Hematopoietic multipotent progenitor cell (in vitro differentiated cells): ENCODE data around the gene IQCK. TPM values are rescaled to one million over a fixed set of nuclear protein-coding genes. Genes with fewer than 3 reads are reported as not detected.
A peak's percentile ranks its signal among the peaks of the same experiment; 100 is the strongest.
"Not testable (repeated sequence)": the region's sequence is repeated elsewhere in the genome, so short reads cannot be mapped to it uniquely, and the experiment has no call there.

Experiments used
- DNase-seq, 3 donors: peaks; one replicate each; pipeline ENCODE4 v3.0.0-alpha.2; 2011 to 2015; ENCODE audit warnings: low read depth in 2 of 3, low spot score in 2 of 3
- total RNA-seq: library from RNA; depleted of rRNA; stranded (reverse); fragments of >200 nt; gene quantifications from one replicate; pipeline ENCODE4 v1.2.3, GENCODE V29; 2012

Gene IQCK
- total RNA-seq, 1 donor: 2.7 TPM

- DNase-seq: no peak
Observed at GRCh38 chr16:19785081-19785480, 67.0 kb downstream of the IQCK start.

DNA sequence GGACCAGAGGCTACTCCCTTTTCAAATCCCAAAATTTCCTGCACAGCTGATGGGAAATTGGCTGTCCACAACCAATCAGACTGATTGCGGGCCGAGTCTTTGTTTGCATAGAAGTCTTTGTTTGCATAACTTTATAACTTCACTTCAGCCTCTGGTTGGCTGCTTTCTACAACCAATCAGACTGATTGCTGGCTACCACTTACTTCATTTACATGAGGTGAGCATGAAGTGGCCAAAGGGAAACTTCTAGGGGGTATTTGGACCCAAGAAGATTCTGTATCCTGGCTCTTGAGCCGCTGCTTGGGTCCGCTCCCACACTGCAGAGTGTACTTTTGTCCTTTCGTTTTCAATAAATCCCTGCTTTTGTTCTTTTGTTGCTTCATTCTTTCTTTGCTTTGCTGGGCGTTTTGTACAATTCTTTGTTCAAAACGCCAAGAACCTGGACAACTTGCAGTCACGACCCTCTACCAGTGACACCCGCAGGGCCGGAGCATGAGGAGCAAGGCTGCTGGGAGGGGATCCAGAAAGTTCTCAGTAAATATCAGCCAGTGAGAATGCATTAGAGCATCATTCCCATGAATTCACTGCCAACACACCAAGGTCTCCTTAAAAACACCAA lies 67.5 kb downstream of the IQCK start:
- no peak for DNase-seq

- not testable (repeated sequence) for DNase-seq
Observed at GRCh38 chr16:19801369-19801768, 83.3 kb downstream of the IQCK start.

- DNase-seq: not testable (repeated sequence)
Observed at GRCh38 chr16:19801824-19802223, 83.8 kb downstream of the IQCK start.

DNA sequence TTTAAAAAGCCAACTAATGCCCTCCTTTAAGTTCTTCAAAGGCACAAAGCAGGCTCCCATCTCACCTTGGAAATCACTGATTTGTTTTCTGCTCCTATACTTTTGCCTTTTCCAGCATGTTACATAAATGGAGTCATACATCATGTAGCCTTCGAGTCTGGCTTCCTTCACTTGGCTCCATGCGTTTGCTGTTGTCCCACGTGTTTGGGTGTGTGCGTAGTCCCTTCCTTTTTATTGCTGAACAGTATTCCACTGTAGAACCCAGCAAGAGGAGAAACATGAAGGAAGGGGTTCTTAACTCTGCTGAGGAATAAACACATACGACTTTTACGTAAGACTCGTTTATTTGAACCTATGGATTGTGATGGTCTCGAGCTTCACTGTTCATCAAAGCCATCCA lies 84.5 kb downstream of the IQCK start:
- DNase-seq: no peak

- DNase-seq: peak; percentile 5 to 70 (median 51)
Observed at GRCh38 chr16:19804538-19805323, 86.7 kb downstream of the IQCK start.

DNA sequence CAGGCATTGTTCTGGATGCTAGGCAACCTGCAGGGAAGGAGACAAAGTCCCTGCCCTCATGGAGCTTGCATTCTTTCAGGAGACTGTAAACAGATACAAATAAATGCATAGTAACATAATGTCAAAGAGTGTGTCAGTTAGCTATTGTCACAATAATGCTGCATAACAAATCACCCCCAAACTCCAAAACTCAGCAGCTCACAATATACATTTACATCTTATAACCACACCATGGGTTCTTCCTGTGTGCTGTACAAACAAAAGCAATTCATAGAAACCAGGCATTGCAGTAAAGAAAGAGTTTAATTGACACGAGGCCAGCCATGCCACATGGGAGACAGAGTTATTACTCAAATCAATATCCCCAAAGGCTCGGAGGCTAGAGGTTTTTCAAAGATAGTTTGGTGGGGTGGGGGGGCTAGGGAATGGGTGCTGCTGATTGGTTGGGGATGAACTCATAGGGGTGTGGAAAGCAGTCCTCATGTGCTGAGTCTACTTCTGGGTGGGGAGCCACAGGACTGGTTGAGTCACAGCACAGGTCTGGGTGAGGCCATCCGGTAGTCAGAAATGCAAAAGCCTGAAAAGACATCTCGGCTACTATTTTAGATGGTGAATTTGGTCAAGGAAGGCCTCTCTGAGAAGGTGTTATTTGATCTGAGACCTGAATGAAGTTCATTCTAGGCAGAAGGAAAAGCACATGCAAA lies 87.5 kb downstream of the IQCK start:
- DNase-seq: no peak

DNA sequence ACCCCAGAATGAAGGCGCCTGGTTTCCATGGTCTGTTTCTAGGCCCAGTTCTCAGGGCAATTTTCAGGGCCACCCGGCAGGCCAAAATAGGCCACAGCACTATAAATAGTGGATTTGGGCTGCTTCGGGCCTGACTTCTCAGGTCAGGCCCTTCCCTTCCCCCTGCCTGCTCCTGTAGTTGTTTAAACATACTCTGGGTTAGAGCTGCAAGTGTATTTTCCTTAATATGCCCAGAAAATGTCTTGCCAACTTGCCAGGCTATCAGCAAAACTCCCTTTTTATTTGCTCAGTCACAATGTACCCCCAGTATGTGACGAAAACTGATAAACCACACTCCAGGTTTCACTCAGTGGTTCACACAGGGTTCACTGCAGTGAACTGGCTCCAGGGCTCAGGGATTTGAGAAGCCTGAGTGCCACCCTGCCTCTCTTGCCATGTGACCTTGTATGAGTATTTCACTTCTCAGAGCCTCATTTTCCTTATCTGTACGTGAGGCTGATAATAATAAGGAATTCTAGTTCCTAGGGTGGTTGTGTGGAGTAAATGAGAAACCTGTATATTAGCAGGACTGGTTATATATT lies 90.1 kb downstream of the IQCK start:
- DNase-seq: no peak

- peak in 1 of 3 donors; percentile 21 for DNase-seq
Observed at GRCh38 chr16:19809121-19809635, 91.1 kb downstream of the IQCK start.

DNA sequence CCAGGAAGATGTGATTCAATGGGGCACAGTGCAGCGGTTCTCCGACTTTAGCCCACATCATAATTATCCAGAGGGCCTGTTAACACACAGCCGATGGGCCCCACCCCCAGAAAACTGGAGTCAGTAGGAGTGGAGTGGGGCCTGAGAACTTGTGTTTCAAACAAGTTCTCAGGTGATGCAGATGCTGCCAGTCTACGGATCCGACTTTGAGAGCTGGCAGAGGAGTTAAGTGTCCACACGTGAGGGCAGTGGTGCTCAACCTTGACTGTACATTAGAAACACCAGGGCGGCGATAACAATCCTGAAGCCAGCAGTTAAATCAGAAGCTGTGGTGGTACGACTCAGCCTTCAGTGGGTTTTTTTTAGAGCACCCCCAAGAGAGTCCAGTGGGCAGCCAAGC lies 91.6 kb downstream of the IQCK start:
- DNase-seq: no peak

GRCh38 chr16:19810817-19811731 lies 93.0 kb downstream of the IQCK start:
- no peak for DNase-seq

DNA sequence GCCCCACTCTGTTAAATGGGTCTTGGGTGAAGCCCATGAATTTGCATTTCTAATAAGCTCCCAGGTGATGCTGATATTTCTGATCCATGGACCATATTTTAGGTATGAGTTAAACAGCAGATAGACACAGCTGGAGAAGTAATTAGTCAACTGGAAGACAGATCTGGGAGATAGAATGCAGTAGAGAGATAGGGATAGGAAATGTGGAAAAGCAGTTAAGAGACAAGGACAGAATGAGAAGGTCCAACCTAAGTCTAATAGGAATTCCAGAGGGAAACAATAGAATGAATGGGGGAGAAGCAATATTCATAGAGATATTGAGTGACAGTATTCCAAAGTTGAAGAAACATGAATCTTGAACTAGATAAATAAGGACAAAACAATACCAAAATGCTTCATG lies 94.9 kb downstream of the IQCK start:
- DNase-seq: no peak

DNA sequence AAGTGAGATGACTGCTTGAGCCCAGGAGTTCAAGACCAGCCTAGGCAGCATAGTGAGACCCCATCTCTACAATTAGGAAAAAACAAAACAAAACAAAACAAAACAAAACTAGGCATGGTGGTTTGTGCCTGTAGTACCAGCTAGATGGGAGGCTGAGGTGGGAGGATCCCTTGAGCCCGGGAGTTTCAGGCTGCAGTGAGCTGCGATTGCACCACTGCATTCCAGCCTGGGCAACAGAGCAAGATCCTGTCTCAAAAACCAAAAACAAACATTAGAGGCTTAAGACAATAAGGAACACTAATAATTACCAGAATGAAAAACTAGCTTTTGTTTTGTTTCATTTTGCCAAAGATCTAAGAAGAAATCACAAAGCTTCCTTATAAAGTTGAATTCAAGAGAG lies 97.3 kb downstream of the IQCK start:
- no peak for DNase-seq

- no peak for DNase-seq
Observed at GRCh38 chr16:19817122-19817521, 99.1 kb downstream of the IQCK start.

DNA sequence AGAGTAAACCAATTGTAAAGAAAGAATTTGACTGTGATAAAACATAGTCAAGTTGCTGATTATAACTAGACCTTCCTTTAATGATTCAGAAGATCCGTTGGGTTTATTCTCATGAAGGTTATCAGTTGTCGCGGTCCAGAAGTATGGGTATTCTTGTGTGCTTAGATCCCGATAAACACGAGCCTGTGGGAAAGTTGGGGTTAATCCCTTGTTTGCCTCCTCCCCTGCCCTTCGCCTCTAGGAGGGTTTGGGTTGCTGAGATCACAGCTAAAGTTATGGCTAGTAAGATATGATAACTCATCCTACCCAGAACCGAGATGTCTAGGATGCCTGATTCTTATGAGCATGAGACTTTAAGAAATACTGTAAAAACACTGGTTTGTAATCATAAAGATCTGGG lies 99.8 kb downstream of the IQCK start:
- no peak for DNase-seq

GRCh38 chr16:19822533-19822932 lies 104.5 kb downstream of the IQCK start:
- DNase-seq: no peak

- DNase-seq: no peak
Observed at GRCh38 chr16:19823322-19823721, 105.3 kb downstream of the IQCK start.

DNA sequence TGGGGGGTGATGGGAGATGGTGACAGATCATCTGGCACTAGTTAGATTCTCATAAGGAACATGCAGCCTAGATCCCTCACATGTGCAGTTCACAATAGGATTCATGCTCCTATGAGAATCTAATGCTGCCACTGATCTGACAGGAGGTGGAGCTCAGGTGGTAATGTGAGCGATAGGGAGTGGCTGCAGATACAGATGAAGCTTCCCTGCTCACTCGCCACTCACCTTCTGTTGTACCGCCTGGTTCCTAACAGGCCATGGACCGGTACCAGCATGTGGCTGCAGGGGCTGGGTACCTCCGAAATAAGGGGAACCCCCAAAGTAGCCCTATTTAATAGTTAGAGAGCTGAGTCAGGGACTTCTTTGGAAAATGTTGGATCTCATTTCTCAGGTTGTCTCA lies 106.1 kb downstream of the IQCK start:
- no peak for DNase-seq

GRCh38 chr16:19829844-19830692 lies 112.0 kb downstream of the IQCK start:
- no peak for DNase-seq
